ENCODE data around the gene PHYKPL.

- no peak for TF ChIP-seq CTCF (IDR thresholded peaks at IDR 0.05; ENCODE audit: insufficient read depth, low read length)
- TF ChIP-seq POLR2AphosphoS5 (IDR thresholded peaks at IDR 0.05; ENCODE audit: low read depth), result no peak
- TF ChIP-seq SPI1 (IDR thresholded peaks at IDR 0.05; ENCODE audit: borderline replicate concordance, low read depth), result no peak
- no peak for TF ChIP-seq GABPA (IDR thresholded peaks at IDR 0.05; ENCODE audit: low read depth)
- TF ChIP-seq REST (IDR thresholded peaks at IDR 0.05; ENCODE audit: insufficient replicate concordance, low read depth), result no peak
These were observed 4.0 kb downstream of the PHYKPL start for GRCh38 chr5:178228609-178229008.
